Ramos (cell line): ENCODE results near the gene DTD1.
"Not testable (repeated sequence)": the region's sequence is repeated elsewhere in the genome, so short reads cannot be mapped to it uniquely, and the experiment has no call there.

Experiments used
- in situ Hi-C: fragments of 300-500 bp; cut with MboI; formaldehyde crosslinking; loops from one replicate; pipeline ENCODE4 v1.14.3; 2022; ENCODE audit warnings: low sequenced_read_pairs; ENCODE audit not compliant: unreplicated experiment

DTD1 gene

DNA sequence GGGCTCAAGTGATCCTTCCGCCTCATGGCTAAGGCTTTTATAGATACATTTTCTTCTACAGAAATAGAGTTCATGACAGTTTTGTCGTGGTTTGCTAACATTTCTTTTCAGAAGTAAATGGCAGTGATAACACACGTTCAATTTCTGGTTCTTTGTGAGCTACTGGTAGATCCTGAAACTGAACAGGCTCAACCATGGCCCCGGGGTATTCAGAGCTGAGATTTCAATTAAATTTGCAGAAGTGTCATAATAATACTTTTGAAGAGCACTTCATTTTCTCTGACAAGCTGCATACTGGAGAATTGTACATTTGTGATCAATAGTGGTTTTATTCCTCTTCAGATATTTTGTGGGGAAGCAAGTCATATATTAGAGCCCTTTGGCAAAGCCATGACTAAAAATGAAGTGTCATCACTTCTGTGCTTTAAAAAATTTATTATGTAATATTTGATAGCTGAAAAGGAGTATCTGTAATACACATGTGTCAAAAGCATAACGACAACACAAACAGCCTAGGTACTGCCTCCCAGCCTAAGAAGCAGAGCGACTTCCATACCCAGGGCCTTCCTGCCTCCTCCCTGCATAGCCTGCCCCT is 141.5 kb downstream of the DTD1 start:
- in situ Hi-C loops: no loop called here

DNA sequence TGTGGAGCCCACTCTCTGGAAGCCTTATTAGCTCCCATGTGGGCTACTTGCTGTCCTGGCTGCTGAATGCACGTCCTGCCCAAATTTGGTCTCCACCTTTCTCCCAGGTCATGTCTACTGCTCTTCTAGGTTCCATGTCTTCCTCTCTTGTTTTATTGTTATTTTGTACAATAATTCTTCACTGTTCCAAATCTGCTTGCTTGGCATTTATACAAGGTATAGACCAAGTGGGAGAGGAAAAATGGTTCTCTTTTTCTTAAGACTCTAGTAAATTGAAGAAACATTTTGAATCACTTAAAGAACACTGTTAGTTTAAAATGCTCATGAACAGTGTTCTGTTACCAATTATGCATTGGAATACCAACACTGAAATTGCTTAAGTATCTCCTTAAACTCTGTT is 144.1 kb downstream of the DTD1 start:
- in situ Hi-C loops: loop anchor here (10.0 kb wide), 1 partner anchor 57 kb away; no protein-coding TSS in a partner anchor

DNA sequence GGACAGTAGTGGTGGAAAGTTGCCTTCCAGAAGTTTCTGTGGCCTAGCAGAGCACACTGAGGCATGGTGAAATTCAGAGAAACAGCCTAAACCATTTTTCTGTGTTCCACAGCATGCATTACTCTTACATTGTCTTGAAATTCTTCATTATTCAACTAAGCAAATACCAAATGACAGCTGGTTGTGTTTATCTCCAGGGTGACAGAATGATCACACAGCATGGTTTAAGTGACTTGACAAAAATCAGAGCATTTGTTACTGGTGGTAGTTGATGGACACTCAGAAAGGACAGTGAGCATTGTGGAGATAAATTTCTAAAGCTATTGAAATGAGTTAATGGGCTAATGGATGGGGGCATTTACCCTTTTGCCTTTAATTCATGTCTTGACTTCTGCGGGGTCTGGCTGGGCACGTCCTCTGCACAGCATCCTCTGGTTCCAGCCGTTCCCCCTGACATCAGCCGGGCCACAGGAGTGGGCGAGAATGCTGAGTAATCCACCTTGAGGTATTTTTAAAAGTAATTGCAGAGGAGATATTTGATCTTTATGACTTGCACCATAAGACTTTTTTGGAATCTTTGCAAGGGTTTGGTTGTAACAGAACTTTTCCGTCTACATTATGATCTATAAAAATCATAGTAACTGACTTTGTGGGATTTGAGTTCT is 146.8 kb downstream of the DTD1 start:
- in situ Hi-C loops: loop anchor here (10.0 kb wide), 1 partner anchor 60 kb away; no protein-coding TSS in a partner anchor

GRCh38 chr20:18737140-18737539 is 149.3 kb downstream of the DTD1 start:
- in situ Hi-C loops: loop anchor here (10.0 kb wide), 1 partner anchor 62 kb away; no protein-coding TSS in a partner anchor

GRCh38 chr20:18738055-18738454 is 150.2 kb downstream of the DTD1 start:
- in situ Hi-C loops: loop anchor here (10.0 kb wide), 1 partner anchor 63 kb away; no protein-coding TSS in a partner anchor

DNA sequence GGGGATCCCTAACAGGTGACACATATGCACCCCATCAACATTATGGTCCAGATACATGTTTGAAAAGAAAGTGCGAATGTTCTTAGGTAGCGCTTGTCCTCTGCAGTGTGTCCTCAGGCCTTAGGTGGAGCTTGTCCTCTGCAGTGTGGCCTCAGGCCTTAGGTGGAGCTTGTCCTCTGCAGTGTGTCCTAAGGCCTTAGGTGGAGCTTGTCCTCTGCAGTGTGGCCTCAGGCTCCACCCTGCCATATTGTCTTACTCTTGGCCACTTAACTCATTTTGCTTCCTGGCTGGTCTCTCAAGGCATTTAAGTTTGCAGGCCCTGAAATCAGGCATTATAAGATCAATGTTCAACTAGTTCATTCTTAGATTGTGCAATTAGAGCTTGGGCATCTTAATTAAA is 151.0 kb downstream of the DTD1 start:
- in situ Hi-C loops: loop anchor here (10.0 kb wide), 1 partner anchor 64 kb away; no protein-coding TSS in a partner anchor

GRCh38 chr20:18739751-18740166 is 151.9 kb downstream of the DTD1 start:
- in situ Hi-C loops: loop anchor here (10.0 kb wide), 1 partner anchor 65 kb away; no protein-coding TSS in a partner anchor

DNA sequence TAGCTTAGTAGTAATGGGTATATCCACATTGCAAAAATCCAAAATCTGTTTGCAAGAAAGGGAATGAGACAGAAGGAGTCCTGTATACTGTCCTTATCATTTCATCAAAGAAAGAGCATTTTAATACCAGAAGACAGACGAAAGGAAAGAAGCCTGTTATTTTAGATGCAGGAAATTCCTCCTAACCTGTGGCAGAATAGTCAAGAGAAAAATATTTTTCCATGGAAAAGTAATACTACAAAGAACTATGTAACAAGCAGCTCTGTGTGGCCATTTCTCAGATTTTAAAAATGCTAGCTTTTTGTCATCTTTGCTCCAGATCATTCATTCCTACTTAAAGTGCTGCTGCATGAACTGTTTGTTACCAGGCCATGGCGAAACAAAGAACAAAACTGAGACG is 152.9 kb downstream of the DTD1 start:
- in situ Hi-C loops: no loop called here

DNA sequence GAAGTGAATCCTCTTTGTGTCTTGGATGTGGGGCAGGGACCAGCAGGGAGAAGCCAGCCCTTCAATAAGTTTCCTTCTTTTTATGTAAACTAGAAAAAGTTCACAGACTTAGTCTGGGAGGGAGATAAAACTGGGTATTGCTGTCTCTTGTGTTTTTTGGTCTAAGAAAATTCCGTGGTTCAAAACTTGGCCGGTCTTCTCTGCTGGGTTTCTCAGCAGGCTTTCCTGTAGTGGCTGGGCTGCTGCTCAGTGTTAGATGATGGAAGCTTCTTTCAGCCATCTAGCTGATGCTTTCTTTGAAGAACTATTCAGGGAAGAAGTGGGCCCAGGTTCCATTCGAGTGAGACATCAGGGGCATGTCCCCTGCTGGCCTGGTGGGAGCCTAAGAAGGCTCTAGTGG is 155.0 kb downstream of the DTD1 start:
- in situ Hi-C loops: no loop called here

- in situ Hi-C loops: no loop called here
Measured at GRCh38 chr20:18743665-18744440, 156.0 kb downstream of the DTD1 start.

GRCh38 chr20:18747090-18747489 is 159.2 kb downstream of the DTD1 start:
- in situ Hi-C loops: no loop called here

DNA sequence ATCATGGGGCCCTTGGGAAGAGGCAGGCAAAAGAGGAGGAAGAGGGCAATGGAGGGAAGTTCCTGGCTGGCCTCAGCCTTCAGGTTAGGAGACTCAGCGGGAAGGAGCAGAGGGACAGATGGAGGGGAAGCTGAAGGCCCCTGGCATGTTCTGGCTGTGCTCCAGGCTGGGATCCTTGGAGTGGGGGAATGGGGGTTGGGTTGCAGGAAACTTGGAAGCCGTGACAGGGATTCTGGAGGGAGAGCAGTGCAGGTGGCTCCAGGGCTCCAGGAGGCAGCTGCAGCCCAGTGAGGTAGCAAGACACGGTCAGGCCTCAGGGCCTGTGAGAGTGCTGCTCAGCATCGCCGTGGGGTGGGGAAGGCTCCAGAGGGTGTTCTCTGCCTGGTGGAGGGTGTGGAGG is 161.1 kb downstream of the DTD1 start:
- in situ Hi-C loops: no loop called here

- in situ Hi-C loops: no loop called here
Measured at GRCh38 chr20:18749528-18749927, 161.7 kb downstream of the DTD1 start.

DNA sequence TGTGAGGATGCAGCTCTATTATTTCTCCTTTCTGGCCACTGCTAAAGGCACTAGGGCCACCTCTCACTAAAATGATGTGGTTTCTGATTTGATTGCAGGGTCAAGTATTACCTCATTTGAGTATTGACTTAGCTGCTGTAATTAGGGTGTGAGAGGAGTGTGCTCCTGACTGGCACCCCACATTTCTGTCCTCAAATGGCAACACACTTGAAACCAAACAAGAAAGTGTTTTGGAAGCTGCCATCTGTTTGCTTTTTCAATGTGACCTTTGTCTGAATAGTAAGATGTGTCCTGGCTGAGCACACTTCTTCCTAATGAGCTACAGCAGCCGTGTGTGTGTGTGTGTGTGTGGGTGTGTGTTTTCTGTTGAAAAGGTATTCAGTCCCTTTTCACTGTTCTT is 162.9 kb downstream of the DTD1 start:
- in situ Hi-C loops: no loop called here

GRCh38 chr20:18754030-18754652 is 166.3 kb downstream of the DTD1 start:
- in situ Hi-C loops: no loop called here

GRCh38 chr20:18754653-18755045 is 166.8 kb downstream of the DTD1 start:
- in situ Hi-C loops: no loop called here

GRCh38 chr20:18760852-18761251 is 173.0 kb downstream of the DTD1 start:
- in situ Hi-C loops: not testable (repeated sequence)

- in situ Hi-C loops: no loop called here
Measured at GRCh38 chr20:18767676-18768075, 179.8 kb downstream of the DTD1 start.

DNA sequence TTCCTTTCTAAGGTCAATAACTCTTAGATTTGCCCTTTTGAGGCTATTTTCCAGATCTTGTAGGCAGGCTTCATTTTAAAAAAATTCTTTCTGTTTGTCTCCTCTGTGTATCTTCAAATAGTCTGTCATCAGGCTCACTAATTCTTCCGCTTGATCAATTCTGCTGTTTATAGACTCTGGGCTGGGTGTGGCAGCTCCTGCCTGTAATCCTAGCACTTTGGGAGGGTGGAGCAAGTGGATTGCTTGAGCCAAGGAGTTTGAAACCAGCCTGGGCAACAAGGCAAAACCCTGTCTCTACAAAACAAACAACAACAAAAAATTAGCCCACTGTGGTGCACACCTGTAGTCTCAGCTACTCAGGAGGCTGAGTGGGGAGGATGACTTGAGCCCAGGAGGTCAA is 185.7 kb downstream of the DTD1 start:
- in situ Hi-C loops: no loop called here

DNA sequence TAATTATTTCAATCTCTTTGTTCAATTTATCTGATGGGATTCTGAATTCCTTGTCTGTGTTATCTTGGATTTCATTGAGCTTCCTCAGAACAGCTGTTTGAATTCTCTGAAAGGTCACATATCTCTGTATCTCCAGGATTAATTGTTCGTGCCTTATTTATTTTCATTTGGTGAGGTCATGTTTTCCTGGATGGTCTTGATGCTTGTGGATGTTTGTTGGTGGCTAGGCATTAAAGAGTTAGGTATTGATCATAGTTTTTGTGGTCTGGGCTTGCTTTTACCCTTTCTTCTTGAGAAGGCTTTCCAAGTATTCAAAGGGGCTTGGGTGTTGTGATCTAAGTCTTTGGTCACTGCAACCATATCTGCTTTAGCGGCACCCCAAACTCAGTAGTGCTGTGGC is 186.4 kb downstream of the DTD1 start:
- in situ Hi-C loops: no loop called here

DNA sequence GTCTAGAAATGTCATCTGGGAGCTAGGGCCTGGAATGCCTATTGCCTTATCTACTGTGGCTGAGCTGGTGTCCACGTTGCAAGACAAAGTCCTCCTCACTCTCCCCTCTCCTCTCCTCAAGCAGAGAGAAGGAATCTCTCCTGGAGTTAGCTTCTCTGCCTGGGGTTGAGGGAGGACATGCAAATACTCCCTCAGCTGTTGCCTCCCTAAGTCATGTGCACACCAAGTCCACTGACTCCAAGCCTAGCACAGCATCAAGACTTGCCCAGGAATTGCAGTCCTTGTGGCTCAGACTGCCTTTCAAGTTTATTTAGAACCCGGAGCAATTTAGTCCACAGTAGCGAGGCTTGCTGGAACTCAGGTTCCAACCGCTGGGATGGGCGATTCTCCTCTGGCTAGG is 187.8 kb downstream of the DTD1 start:
- in situ Hi-C loops: no loop called here
